GM23248 (cell line): ENCODE measurements around the gene DCAF6.

Source experiments
- EZH2 ChIP-seq: fragments of 200-600 bp; sonication (generic); IDR thresholded peaks from 2 replicates; pipeline ENCODE4 v1.6.1; 2018; ENCODE audit warnings: antibody characterized with exemption, mild to moderate bottlenecking; ENCODE audit not compliant: insufficient read depth, poor library complexity, severe bottlenecking
- EZH2phosphoT487 ChIP-seq: fragments of 200-600 bp; sonication (generic); IDR thresholded peaks from 2 replicates; pipeline ENCODE4 v1.6.1; 2018; ENCODE audit warnings: antibody characterized with exemption, moderate library complexity, mild to moderate bottlenecking, low read depth; ENCODE audit not compliant: insufficient read depth

- TF ChIP-seq EZH2 (no peak), EZH2phosphoT487 (no peak)
Measured at GRCh38 chr1:168114845-168115244, 178.4 kb downstream of the DCAF6 start.
